ENCODE data around the gene DTNA.

Gene DTNA

GRCh38 chr18:34848695-34849094, 138.6 kb downstream of the DTNA start:
- H3K27ac ChIP-seq (ENCODE audit: low read length), result no peak overlapping the region
- TF ChIP-seq EZH2phosphoT487 (IDR thresholded peaks at IDR 0.05; ENCODE audit: low read length), result no peak
- TF ChIP-seq CTCF (IDR thresholded peaks at IDR 0.05; ENCODE audit: low read length), result no peak
- no peak for TF ChIP-seq EZH2 (optimal IDR thresholded peaks at IDR 0.05; ENCODE audit: low read depth, low read length)
- no peaks in the 10 kb centered on the region for H3K79me2 ChIP-seq (ENCODE audit: low read length)
- no peaks in the 10 kb centered on the region for H3K4me1 ChIP-seq (ENCODE audit: low read length)
- no peak overlapping the region for H3K4me3 ChIP-seq (ENCODE audit: low read length)
- H3K4me2 ChIP-seq (ENCODE audit: low read depth, low read length), result no peak overlapping the region
- H3K36me3 ChIP-seq (replicated peaks; ENCODE audit: insufficient read depth, low read length), result no peaks in the 10 kb centered on the region
- H3F3A ChIP-seq (ENCODE audit: insufficient read depth, low read length), result no peaks in the 10 kb centered on the region
- H4K20me1 ChIP-seq (ENCODE audit: insufficient read depth, low read length), result no peaks in the 10 kb centered on the region
- H3K9ac ChIP-seq (ENCODE audit: low read length), result no peak overlapping the region
- no peak overlapping the region for H2AFZ ChIP-seq (ENCODE audit: low read length)
- H3K9me3 ChIP-seq (replicated peaks; ENCODE audit: insufficient read depth, low read length), result no peaks in the 10 kb centered on the region
- DNase-seq, result no peak
- no peaks in the 10 kb centered on the region for H3K27me3 ChIP-seq (replicated peaks; ENCODE audit: insufficient read depth, low read length)
- no peaks in the 10 kb centered on the region for H3K9me2 ChIP-seq (replicated peaks; ENCODE audit: insufficient read depth, low read length)

- Histone ChIP-seq H3F3A (ENCODE audit: insufficient read depth, low read length) (no peaks in the 10 kb centered on the region), H3K27me3 (replicated peaks; ENCODE audit: insufficient read depth, low read length) (peaks cover 5% of the 10 kb centered on the region; the same call in 1 of the 2 replicates), H2AFZ (ENCODE audit: low read length) (no peak overlapping the region), H3K9ac (ENCODE audit: low read length) (no peak overlapping the region), H3K4me1 (ENCODE audit: low read length) (no peaks in the 10 kb centered on the region), H3K4me2 (ENCODE audit: low read depth, low read length) (no peak overlapping the region), H3K36me3 (replicated peaks; ENCODE audit: insufficient read depth, low read length) (no peaks in the 10 kb centered on the region), H3K9me3 (replicated peaks; ENCODE audit: insufficient read depth, low read length) (no peaks in the 10 kb centered on the region), H4K20me1 (ENCODE audit: insufficient read depth, low read length) (no peaks in the 10 kb centered on the region), H3K79me2 (ENCODE audit: low read length) (no peaks in the 10 kb centered on the region), H3K9me2 (replicated peaks; ENCODE audit: insufficient read depth, low read length) (no peaks in the 10 kb centered on the region), H3K4me3 (ENCODE audit: low read length) (no peak overlapping the region), H3K27ac (ENCODE audit: low read length) (no peak overlapping the region)
- no peak for DNase-seq
- no peak for TF ChIP-seq EZH2phosphoT487 (IDR thresholded peaks at IDR 0.05; ENCODE audit: low read length)
- TF ChIP-seq CTCF (IDR thresholded peaks at IDR 0.05; ENCODE audit: low read length), result no peak
- no peak for TF ChIP-seq EZH2 (optimal IDR thresholded peaks at IDR 0.05; ENCODE audit: low read depth, low read length)
Measured at GRCh38 chr18:34857320-34857719, 147.2 kb downstream of the DTNA start.

- H3K36me3 ChIP-seq (replicated peaks; ENCODE audit: insufficient read depth, low read length), result no peaks in the 10 kb centered on the region
- no peaks in the 10 kb centered on the region for H3K79me2 ChIP-seq (ENCODE audit: low read length)
- no peak for DNase-seq
- H3K4me3 ChIP-seq (ENCODE audit: low read length), result no peak overlapping the region
- no peak overlapping the region for H3K4me2 ChIP-seq (ENCODE audit: low read depth, low read length)
- H2AFZ ChIP-seq (ENCODE audit: low read length), result no peak overlapping the region
- no peak for TF ChIP-seq EZH2phosphoT487 (IDR thresholded peaks at IDR 0.05; ENCODE audit: low read length)
- TF ChIP-seq EZH2 (optimal IDR thresholded peaks at IDR 0.05; ENCODE audit: low read depth, low read length), result no peak
- no peak for TF ChIP-seq CTCF (IDR thresholded peaks at IDR 0.05; ENCODE audit: low read length)
- H3F3A ChIP-seq (ENCODE audit: insufficient read depth, low read length), result no peaks in the 10 kb centered on the region
- H3K4me1 ChIP-seq (ENCODE audit: low read length), result no peaks in the 10 kb centered on the region
- H3K27me3 ChIP-seq (replicated peaks; ENCODE audit: insufficient read depth, low read length), result peaks cover 5% of the 10 kb centered on the region; the same call in 1 of the 2 replicates
- H3K9ac ChIP-seq (ENCODE audit: low read length), result no peak overlapping the region
- no peaks in the 10 kb centered on the region for H3K9me3 ChIP-seq (replicated peaks; ENCODE audit: insufficient read depth, low read length)
- no peaks in the 10 kb centered on the region for H3K9me2 ChIP-seq (replicated peaks; ENCODE audit: insufficient read depth, low read length)
- H4K20me1 ChIP-seq (ENCODE audit: insufficient read depth, low read length), result no peaks in the 10 kb centered on the region
- no peak overlapping the region for H3K27ac ChIP-seq (ENCODE audit: low read length)
Measured at GRCh38 chr18:34858188-34858587, 148.1 kb downstream of the DTNA start.

Data from MM.1S (cell line).